ENCODE measurements around the gene FBXO8.

Gene FBXO8, protein sequence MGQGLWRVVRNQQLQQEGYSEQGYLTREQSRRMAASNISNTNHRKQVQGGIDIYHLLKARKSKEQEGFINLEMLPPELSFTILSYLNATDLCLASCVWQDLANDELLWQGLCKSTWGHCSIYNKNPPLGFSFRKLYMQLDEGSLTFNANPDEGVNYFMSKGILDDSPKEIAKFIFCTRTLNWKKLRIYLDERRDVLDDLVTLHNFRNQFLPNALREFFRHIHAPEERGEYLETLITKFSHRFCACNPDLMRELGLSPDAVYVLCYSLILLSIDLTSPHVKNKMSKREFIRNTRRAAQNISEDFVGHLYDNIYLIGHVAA

DNA sequence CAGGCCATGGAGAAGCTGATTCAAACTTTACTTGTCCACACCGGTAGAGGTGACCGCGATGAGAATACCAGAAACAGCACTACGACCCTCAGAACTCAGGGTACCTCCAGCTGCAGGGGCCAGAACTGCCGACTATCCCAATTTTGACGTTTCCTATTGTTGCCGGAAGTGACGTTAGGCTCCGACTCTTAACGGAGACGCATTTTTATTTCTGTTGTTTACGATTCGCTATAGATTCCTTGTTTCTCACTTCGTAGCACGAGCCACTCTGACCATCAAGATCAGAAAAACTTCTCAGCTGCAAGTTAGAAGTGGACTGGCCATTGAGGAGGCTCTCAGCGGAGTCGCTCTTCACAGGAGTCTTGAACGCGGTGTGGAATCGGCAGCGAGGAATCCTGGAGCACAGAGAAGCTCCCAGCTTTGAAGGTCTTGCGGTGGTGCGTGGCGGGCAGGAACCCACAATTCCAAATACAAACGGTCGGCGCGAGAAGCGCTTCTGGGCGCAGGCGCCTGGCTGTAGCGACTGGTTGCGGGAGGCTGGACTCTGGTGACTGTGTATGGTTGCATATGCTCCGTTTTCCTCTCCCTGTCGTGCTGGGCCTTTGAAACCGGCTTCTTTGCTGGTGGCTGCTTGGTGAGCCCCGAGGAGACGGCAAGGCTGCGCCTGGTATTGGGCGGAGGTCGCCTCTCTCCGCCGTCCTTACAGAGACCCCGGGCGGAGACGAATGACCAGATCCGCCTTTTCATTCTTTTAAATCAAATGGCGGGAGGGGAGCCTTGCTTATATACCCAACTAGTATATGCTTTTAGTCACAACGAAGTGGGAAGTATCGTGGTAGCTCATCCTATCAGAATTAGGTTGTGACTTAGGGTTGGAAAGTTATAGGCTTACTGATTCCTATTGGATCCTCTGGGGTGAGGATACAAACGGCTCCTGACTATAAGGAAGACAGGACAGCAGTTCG, at the start of gene FBXO8, which contains the start of gene CEP44:
Gene FBXO8, minus strand, starts transcription at position 161 of the 965 bp plus-strand sequence. CDS start 20,575 bp downstream, outside the sequence.
Gene CEP44, plus strand, starts transcription at position 405 of the 965 bp plus-strand sequence. CDS start 15,211 bp downstream, outside the sequence.
- H3K4me1 ChIP-seq (ENCODE audit: control insufficient read depth, insufficient read depth, low read length): no peaks in the 10 kb centered on the region
- ChIA-PET CTCF (interaction anchor here (0.5 to 1.2 kb wide), 3 partner anchors 9 to 127 kb away, joined by 3 read pairs; no protein-coding TSS in a partner anchor), POLR2A (no interaction called here)
- peaks cover 0 to 4% of the 10 kb centered on the region in 2 experiments; a peak in 1 of 3 replicates for H3K36me3 ChIP-seq (ENCODE audit: control insufficient read depth in 2 of 2, insufficient read depth in 1 of 2, low read length in 2 of 2)
- no peaks in the 10 kb centered on the region for H3K9me3 ChIP-seq (ENCODE audit: control insufficient read depth, insufficient read depth, low read depth, low read length)
- H3K27ac ChIP-seq (ENCODE audit: extremely low read depth, low read depth, low read length): peak within 1 kb of the TSS; percentile 98
- H3K4me3 ChIP-seq (ENCODE audit: low read depth, low read length): peak within 1 kb of the TSS; percentile 80
- TF ChIP-seq ZNF785 (tag by site-specific recombination; IDR thresholded peaks at IDR 0.05) (no peak), ZNF169 (tag by site-specific recombination; IDR thresholded peaks at IDR 0.05) (no peak), HOXD13 (CRISPR knock-in tag; IDR thresholded peaks at IDR 0.05; ENCODE audit: borderline replicate concordance) (no peak), ZNF776 (tag by site-specific recombination; IDR thresholded peaks at IDR 0.05; ENCODE audit: borderline replicate concordance) (no peak), ZNF324 (tag by site-specific recombination; IDR thresholded peaks at IDR 0.05) (no peak; the same call in 1 of the 2 replicates), ZNF121 (tag by site-specific recombination; IDR thresholded peaks at IDR 0.05) (0 out of 2 replicates have a peak, but pooled peaks have one; percentile 6), ZNF133 (tag by site-specific recombination; IDR thresholded peaks at IDR 0.05) (no peak), ZNF175 (tag by site-specific recombination; IDR thresholded peaks at IDR 0.05) (no peak), IKZF3 (tag by site-specific recombination; IDR thresholded peaks at IDR 0.05) (peak; percentile 46; the same call in 1 of the 2 replicates), ZNF24 (tag by site-specific recombination; IDR thresholded peaks at IDR 0.05) (peak; percentile 75; the same call in 1 of the 2 replicates), TCF7L2 (IDR thresholded peaks at IDR 0.05; ENCODE audit: borderline replicate concordance, low read depth, low read length) (peak; percentile 89), ZNF174 (tag by site-specific recombination; IDR thresholded peaks at IDR 0.05) (no peak), ZNF558 (tag by site-specific recombination; IDR thresholded peaks at IDR 0.05) (peak; percentile 77), ZNF426 (tag by site-specific recombination; IDR thresholded peaks at IDR 0.05) (no peak), ZNF138 (tag by site-specific recombination; IDR thresholded peaks at IDR 0.05; ENCODE audit: borderline replicate concordance) (no peak), ZXDB (tag by site-specific recombination; IDR thresholded peaks at IDR 0.05) (peak; percentile 88), ZNF701 (tag by site-specific recombination; IDR thresholded peaks at IDR 0.05) (no peak), ZNF404 (tag by site-specific recombination; IDR thresholded peaks at IDR 0.05) (no peak), ZNF544 (tag by site-specific recombination; IDR thresholded peaks at IDR 0.05) (no peak), ZNF354C (tag by site-specific recombination; IDR thresholded peaks at IDR 0.05; ENCODE audit: borderline replicate concordance, low read depth) (no peak), ZBTB21 (tag by site-specific recombination; IDR thresholded peaks at IDR 0.05) (peak; percentile 90)
- TF ChIP-seq, protein P1, sequence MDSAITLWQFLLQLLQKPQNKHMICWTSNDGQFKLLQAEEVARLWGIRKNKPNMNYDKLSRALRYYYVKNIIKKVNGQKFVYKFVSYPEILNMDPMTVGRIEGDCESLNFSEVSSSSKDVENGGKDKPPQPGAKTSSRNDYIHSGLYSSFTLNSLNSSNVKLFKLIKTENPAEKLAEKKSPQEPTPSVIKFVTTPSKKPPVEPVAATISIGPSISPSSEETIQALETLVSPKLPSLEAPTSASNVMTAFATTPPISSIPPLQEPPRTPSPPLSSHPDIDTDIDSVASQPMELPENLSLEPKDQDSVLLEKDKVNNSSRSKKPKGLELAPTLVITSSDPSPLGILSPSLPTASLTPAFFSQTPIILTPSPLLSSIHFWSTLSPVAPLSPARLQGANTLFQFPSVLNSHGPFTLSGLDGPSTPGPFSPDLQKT (IDR thresholded peaks at IDR 0.05; ENCODE audit: borderline replicate concordance, low read depth, low read length): no peak
- TF ChIP-seq, protein P2, sequence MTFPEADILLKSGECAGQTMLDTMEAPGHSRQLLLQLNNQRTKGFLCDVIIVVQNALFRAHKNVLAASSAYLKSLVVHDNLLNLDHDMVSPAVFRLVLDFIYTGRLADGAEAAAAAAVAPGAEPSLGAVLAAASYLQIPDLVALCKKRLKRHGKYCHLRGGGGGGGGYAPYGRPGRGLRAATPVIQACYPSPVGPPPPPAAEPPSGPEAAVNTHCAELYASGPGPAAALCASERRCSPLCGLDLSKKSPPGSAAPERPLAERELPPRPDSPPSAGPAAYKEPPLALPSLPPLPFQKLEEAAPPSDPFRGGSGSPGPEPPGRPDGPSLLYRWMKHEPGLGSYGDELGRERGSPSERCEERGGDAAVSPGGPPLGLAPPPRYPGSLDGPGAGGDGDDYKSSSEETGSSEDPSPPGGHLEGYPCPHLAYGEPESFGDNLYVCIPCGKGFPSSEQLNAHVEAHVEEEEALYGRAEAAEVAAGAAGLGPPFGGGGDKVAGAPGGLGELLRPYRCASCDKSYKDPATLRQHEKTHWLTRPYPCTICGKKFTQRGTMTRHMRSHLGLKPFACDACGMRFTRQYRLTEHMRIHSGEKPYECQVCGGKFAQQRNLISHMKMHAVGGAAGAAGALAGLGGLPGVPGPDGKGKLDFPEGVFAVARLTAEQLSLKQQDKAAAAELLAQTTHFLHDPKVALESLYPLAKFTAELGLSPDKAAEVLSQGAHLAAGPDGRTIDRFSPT (tag by site-specific recombination; IDR thresholded peaks at IDR 0.05): no peak
- TF ChIP-seq, protein P3, sequence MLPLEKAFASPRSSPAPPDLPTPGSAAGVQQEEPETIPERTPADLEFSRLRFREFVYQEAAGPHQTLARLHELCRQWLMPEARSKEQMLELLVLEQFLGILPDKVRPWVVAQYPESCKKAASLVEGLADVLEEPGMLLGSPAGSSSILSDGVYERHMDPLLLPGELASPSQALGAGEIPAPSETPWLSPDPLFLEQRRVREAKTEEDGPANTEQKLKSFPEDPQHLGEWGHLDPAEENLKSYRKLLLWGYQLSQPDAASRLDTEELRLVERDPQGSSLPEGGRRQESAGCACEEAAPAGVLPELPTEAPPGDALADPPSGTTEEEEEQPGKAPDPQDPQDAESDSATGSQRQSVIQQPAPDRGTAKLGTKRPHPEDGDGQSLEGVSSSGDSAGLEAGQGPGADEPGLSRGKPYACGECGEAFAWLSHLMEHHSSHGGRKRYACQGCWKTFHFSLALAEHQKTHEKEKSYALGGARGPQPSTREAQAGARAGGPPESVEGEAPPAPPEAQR (tag by site-specific recombination; IDR thresholded peaks at IDR 0.05): no peak
- TF ChIP-seq, protein P4, sequence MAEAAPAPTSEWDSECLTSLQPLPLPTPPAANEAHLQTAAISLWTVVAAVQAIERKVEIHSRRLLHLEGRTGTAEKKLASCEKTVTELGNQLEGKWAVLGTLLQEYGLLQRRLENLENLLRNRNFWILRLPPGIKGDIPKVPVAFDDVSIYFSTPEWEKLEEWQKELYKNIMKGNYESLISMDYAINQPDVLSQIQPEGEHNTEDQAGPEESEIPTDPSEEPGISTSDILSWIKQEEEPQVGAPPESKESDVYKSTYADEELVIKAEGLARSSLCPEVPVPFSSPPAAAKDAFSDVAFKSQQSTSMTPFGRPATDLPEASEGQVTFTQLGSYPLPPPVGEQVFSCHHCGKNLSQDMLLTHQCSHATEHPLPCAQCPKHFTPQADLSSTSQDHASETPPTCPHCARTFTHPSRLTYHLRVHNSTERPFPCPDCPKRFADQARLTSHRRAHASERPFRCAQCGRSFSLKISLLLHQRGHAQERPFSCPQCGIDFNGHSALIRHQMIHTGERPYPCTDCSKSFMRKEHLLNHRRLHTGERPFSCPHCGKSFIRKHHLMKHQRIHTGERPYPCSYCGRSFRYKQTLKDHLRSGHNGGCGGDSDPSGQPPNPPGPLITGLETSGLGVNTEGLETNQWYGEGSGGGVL (tag by site-specific recombination; IDR thresholded peaks at IDR 0.05): no peak
- TF ChIP-seq, protein P5, sequence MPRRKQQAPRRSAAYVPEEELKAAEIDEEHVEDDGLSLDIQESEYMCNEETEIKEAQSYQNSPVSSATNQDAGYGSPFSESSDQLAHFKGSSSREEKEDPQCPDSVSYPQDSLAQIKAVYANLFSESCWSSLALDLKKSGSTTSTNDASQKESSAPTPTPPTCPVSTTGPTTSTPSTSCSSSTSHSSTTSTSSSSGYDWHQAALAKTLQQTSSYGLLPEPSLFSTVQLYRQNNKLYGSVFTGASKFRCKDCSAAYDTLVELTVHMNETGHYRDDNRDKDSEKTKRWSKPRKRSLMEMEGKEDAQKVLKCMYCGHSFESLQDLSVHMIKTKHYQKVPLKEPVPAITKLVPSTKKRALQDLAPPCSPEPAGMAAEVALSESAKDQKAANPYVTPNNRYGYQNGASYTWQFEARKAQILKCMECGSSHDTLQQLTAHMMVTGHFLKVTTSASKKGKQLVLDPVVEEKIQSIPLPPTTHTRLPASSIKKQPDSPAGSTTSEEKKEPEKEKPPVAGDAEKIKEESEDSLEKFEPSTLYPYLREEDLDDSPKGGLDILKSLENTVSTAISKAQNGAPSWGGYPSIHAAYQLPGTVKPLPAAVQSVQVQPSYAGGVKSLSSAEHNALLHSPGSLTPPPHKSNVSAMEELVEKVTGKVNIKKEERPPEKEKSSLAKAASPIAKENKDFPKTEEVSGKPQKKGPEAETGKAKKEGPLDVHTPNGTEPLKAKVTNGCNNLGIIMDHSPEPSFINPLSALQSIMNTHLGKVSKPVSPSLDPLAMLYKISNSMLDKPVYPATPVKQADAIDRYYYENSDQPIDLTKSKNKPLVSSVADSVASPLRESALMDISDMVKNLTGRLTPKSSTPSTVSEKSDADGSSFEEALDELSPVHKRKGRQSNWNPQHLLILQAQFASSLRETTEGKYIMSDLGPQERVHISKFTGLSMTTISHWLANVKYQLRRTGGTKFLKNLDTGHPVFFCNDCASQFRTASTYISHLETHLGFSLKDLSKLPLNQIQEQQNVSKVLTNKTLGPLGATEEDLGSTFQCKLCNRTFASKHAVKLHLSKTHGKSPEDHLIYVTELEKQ (tag by site-specific recombination; IDR thresholded peaks at IDR 0.05; ENCODE audit: borderline replicate concordance): 0 out of 2 replicates have a peak, but pooled peaks have one; percentile 18

Measured in HEK293 (cell line).